ENCODE data around the gene SEMA5A. TPM values are rescaled to one million over a fixed set of nuclear protein-coding genes. Genes with fewer than 3 reads are reported as not detected.
A peak's percentile ranks its signal among the peaks of the same experiment; 100 is the strongest.

The SEMA5A gene
- total RNA-seq, 1 donor from 2014 or later: 11.9 TPM

- Histone ChIP-seq H3K4me1 (peaks cover 27% of the 10 kb centered on the region), H3F3A (ENCODE audit: low read depth) (peaks cover 8% of the 10 kb centered on the region), H3K4me2 (peak overlapping the region; percentile 99), H3K9me3 (ENCODE audit: low read depth) (no peaks in the 10 kb centered on the region), H3K27me3 (peaks cover 3% of the 10 kb centered on the region), H3K27ac (no peak overlapping the region), H2AFZ (replicated peaks) (peak overlapping the region; percentile 91), H3K9ac (no peak overlapping the region), H3K79me2 (ENCODE audit: low read depth) (peaks cover 13% of the 10 kb centered on the region), H3K36me3 (no peaks in the 10 kb centered on the region), H3K4me3 (peak overlapping the region; percentile 90), H4K20me1 (ENCODE audit: low read depth) (peaks cover 4% of the 10 kb centered on the region)
- TF ChIP-seq EZH2 (IDR thresholded peaks at IDR 0.05): peak; percentile 40
- no peak for TF ChIP-seq CTCF (IDR thresholded peaks at IDR 0.05)
- Mint-ChIP-seq H3K36me3 (peaks cover 5% of the 10 kb centered on the region), H3K27ac (no peak overlapping the region), H3K27me3 (ENCODE audit: insufficient read depth, low read depth) (peaks cover 5% of the 10 kb centered on the region), H3K4me1 (peaks cover 30% of the 10 kb centered on the region), H3K9me3 (no peaks in the 10 kb centered on the region), H3K4me3 (peak overlapping the region; percentile 87)
- DNase-seq (ENCODE audit: low spot score): peak; percentile 49
Measured at GRCh38 chr5:9545136-9545991, 511 bp downstream of the SEMA5A start.

- H3K36me3 ChIP-seq: no peaks in the 10 kb centered on the region
- peaks cover 27% of the 10 kb centered on the region for H3K4me1 ChIP-seq
- peak overlapping the region; percentile 87 for H3K4me3 Mint-ChIP-seq
- no peaks in the 10 kb centered on the region for H3K9me3 ChIP-seq (ENCODE audit: low read depth)
- peaks cover 3% of the 10 kb centered on the region for H3K27me3 ChIP-seq
- peaks cover 5% of the 10 kb centered on the region for H3K27me3 Mint-ChIP-seq (ENCODE audit: insufficient read depth, low read depth)
- DNase-seq (ENCODE audit: low spot score): peak; percentile 93
- H3K79me2 ChIP-seq (ENCODE audit: low read depth): peaks cover 13% of the 10 kb centered on the region
- no peaks in the 10 kb centered on the region for H3K9me3 Mint-ChIP-seq
- no peaks in the 10 kb centered on the region for H3K36me3 Mint-ChIP-seq
- H4K20me1 ChIP-seq (ENCODE audit: low read depth): peaks cover 4% of the 10 kb centered on the region
- peaks cover 30% of the 10 kb centered on the region for H3K4me1 Mint-ChIP-seq
- H3K4me2 ChIP-seq: peak overlapping the region; percentile 99
- no peak overlapping the region for H3K9ac ChIP-seq
- H3F3A ChIP-seq (ENCODE audit: low read depth): peaks cover 8% of the 10 kb centered on the region
- peak; percentile 53 for TF ChIP-seq EZH2 (IDR thresholded peaks at IDR 0.05)
- TF ChIP-seq EZH2phosphoT487 (IDR thresholded peaks at IDR 0.05): no peak
- TF ChIP-seq CTCF (IDR thresholded peaks at IDR 0.05): peak; percentile 90
- no peak overlapping the region for H3K27ac ChIP-seq
- H3K4me3 ChIP-seq: peak overlapping the region; percentile 90
- no peak overlapping the region for H3K27ac Mint-ChIP-seq
- H2AFZ ChIP-seq (replicated peaks): peak overlapping the region; percentile 91
Measured at GRCh38 chr5:9544502-9545135, 1.3 kb downstream of the SEMA5A start.

GRCh38 chr5:9544056-9544455, 1.8 kb downstream of the SEMA5A start:
- Histone ChIP-seq H4K20me1 (ENCODE audit: low read depth) (peaks cover 4% of the 10 kb centered on the region), H3K27ac (no peak overlapping the region), H3F3A (ENCODE audit: low read depth) (peaks cover 8% of the 10 kb centered on the region), H2AFZ (replicated peaks) (peak overlapping the region; percentile 91), H3K27me3 (peaks cover 3% of the 10 kb centered on the region), H3K9me3 (ENCODE audit: low read depth) (no peaks in the 10 kb centered on the region), H3K4me3 (peak overlapping the region; percentile 90), H3K36me3 (no peaks in the 10 kb centered on the region), H3K4me2 (peak overlapping the region; percentile 99), H3K79me2 (ENCODE audit: low read depth) (peaks cover 13% of the 10 kb centered on the region), H3K4me1 (peaks cover 27% of the 10 kb centered on the region), H3K9ac (no peak overlapping the region)
- Mint-ChIP-seq H3K4me1 (peaks cover 30% of the 10 kb centered on the region), H3K4me3 (peak overlapping the region; percentile 87), H3K27ac (no peak overlapping the region), H3K27me3 (ENCODE audit: insufficient read depth, low read depth) (peaks cover 5% of the 10 kb centered on the region), H3K9me3 (no peaks in the 10 kb centered on the region), H3K36me3 (no peaks in the 10 kb centered on the region)
- DNase-seq (ENCODE audit: low spot score): no peak
- TF ChIP-seq EZH2phosphoT487 (IDR thresholded peaks at IDR 0.05) (no peak), CTCF (IDR thresholded peaks at IDR 0.05) (no peak), EZH2 (IDR thresholded peaks at IDR 0.05) (no peak)
